ENCODE results near the gene BUD13. TPM values are rescaled to one million over a fixed set of nuclear protein-coding genes. Genes with fewer than 3 reads are reported as not detected.

The BUD13 gene
- total and polyA plus RNA-seq, 9 of the 15 experiments (the other 6 are each of a cell fraction or from before 2014, with no cell fraction given): 9.5 to 34.1 (median 27.1) TPM

- TF ChIP-seq SMAD1 (IDR thresholded peaks at IDR 0.05; ENCODE audit: low read depth, low read length, partially characterized antibody) (no peak), GABPB2 (CRISPR knock-in tag; conservative IDR thresholded peaks at IDR 0.05) (no peak), HOXB6 (CRISPR knock-in tag; IDR thresholded peaks at IDR 0.05; ENCODE audit: borderline replicate concordance) (no peak)
- ChIA-PET POLR2A (interaction anchor here (0.6 kb wide), 1 partner anchor 477 kb away, joined by 3 read pairs; no protein-coding TSS in a partner anchor), CTCF (ENCODE audit: low intra/inter-chr PET ratio) (interaction anchor here (0.6 kb wide), 1 partner anchor 448 kb away, joined by 3 read pairs; no protein-coding TSS in a partner anchor)
- no peak for FAIRE-seq
- intact Hi-C loops (cut with micrococcal nuclease) (no loop called here), in situ Hi-C loops (cut with MboI) (no loop called here)
- DNase-seq (ENCODE audit: extremely low read depth in 1 of 4, low spot score in 3 of 4): no peak
- Histone ChIP-seq H3K9me1 (ENCODE audit: control insufficient read depth, insufficient read depth, low read length) (no peaks in the 10 kb centered on the region), H3K4me2 (ENCODE audit: insufficient read depth, low read length) (no peak overlapping the region), H3K27ac (ENCODE audit: extremely low read depth, low read depth, low read length) (no peak overlapping the region), H3K27me3 (ENCODE audit: control insufficient read depth in 2 of 2, insufficient read depth in 2 of 2, low read length in 2 of 2) (no peaks in the 10 kb centered on the region), H3K9me3 (replicated peaks; ENCODE audit: control insufficient read depth, insufficient read depth, low read depth, low read length) (no peaks in the 10 kb centered on the region), H2AFZ (ENCODE audit: low read depth, low read length) (no peak overlapping the region), H3K36me3 (ENCODE audit: control insufficient read depth, insufficient read depth, low read length) (no peaks in the 10 kb centered on the region), H3K9ac (ENCODE audit: insufficient read depth in 1 of 2, low read depth in 2 of 2, low read length in 2 of 2) (no peak overlapping the region), H3K79me2 (ENCODE audit: control insufficient read depth, insufficient read depth, low read length) (no peaks in the 10 kb centered on the region), H3K4me3 (no peak overlapping the region), H4K20me1 (replicated peaks; ENCODE audit: control insufficient read depth, insufficient read depth, low read length) (0 out of 2 replicates have a peak, but pooled peaks cover 4% of the 10 kb centered on the region), H3K4me1 (replicated peaks in 1 of 2; ENCODE audit: control insufficient read depth in 2 of 2, insufficient read depth in 2 of 2, low read length in 2 of 2) (no peaks in the 10 kb centered on the region)
- WGBS (ENCODE audit: insufficient coverage, low coverage, missing lambda C conversion rate): 50% methylated on average over 4 of the region's 4 CpGs
- ATAC-seq: no peak
- no TSS peak for BruUV-seq (replicated peaks)
Observed at GRCh38 chr11:116740741-116741140, 32.0 kb downstream of the BUD13 start.

DNA sequence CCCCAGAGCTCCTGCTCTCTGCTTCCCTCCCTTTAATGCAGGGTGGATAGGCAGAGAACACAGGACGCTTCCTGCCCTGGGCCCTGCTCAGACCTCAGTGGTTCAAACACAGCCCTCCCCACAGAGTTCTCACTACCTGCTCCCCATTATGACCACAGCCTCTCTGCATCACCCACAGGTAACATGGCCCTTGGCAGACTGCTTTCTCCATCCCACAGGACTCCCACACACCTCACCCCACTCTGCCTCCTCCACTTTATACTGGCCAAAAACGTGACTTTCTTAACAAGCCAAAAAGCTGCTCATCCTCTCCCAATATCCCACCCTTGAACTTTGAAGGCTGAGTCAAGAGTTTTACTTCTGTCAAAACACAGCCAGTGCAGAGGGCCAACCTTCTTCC lies 33.8 kb downstream of the BUD13 start:
- no peak overlapping the region for H3K9ac ChIP-seq (ENCODE audit: insufficient read depth in 1 of 2, low read depth in 2 of 2, low read length in 2 of 2)
- intact Hi-C loops (cut with micrococcal nuclease): loop anchor here (10.0 kb wide), 1 partner anchor 96 kb away; the partner anchor contains the start of gene APOA1
- H2AFZ ChIP-seq (ENCODE audit: low read depth, low read length): no peak overlapping the region
- H3K9me3 ChIP-seq (replicated peaks; ENCODE audit: control insufficient read depth, insufficient read depth, low read depth, low read length): no peaks in the 10 kb centered on the region
- no TSS peak for BruUV-seq (replicated peaks)
- no peaks in the 10 kb centered on the region for H3K4me1 ChIP-seq (replicated peaks in 1 of 2; ENCODE audit: control insufficient read depth in 2 of 2, insufficient read depth in 2 of 2, low read length in 2 of 2)
- in situ Hi-C loops (cut with MboI): loop anchor here (10.0 kb wide), 1 partner anchor 366 kb away; no protein-coding TSS in a partner anchor
- DNase-seq (ENCODE audit: extremely low read depth in 1 of 4, low spot score in 3 of 4) (no peak), FAIRE-seq (no peak), ATAC-seq (no peak)
- no peak overlapping the region for H3K4me2 ChIP-seq (ENCODE audit: insufficient read depth, low read length)
- 0 out of 2 replicates have a peak, but pooled peaks cover 4% of the 10 kb centered on the region for H4K20me1 ChIP-seq (replicated peaks; ENCODE audit: control insufficient read depth, insufficient read depth, low read length)
- H3K27me3 ChIP-seq (ENCODE audit: control insufficient read depth in 2 of 2, insufficient read depth in 2 of 2, low read length in 2 of 2): no peaks in the 10 kb centered on the region
- H3K27ac ChIP-seq (ENCODE audit: extremely low read depth, low read depth, low read length): no peak overlapping the region
- no peaks in the 10 kb centered on the region for H3K36me3 ChIP-seq (ENCODE audit: control insufficient read depth, insufficient read depth, low read length)
- no peak overlapping the region for H3K4me3 ChIP-seq
- ChIA-PET CTCF (ENCODE audit: low intra/inter-chr PET ratio) (no interaction called here), POLR2A (interaction anchor here (0.8 to 1.9 kb wide), 3 partner anchors 8 to 13 kb away, joined by 5 to 7 read pairs (median 6); no protein-coding TSS in a partner anchor)
- H3K9me1 ChIP-seq (ENCODE audit: control insufficient read depth, insufficient read depth, low read length): no peaks in the 10 kb centered on the region
- WGBS (ENCODE audit: insufficient coverage, low coverage, missing lambda C conversion rate): 31% methylated on average over 2 of the region's 2 CpGs
- no peaks in the 10 kb centered on the region for H3K79me2 ChIP-seq (ENCODE audit: control insufficient read depth, insufficient read depth, low read length)
- TF ChIP-seq, protein P1, sequence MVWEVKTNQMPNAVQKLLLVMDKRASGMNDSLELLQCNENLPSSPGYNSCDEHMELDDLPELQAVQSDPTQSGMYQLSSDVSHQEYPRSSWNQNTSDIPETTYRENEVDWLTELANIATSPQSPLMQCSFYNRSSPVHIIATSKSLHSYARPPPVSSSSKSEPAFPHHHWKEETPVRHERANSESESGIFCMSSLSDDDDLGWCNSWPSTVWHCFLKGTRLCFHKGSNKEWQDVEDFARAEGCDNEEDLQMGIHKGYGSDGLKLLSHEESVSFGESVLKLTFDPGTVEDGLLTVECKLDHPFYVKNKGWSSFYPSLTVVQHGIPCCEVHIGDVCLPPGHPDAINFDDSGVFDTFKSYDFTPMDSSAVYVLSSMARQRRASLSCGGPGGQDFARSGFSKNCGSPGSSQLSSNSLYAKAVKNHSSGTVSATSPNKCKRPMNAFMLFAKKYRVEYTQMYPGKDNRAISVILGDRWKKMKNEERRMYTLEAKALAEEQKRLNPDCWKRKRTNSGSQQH (CRISPR knock-in tag; IDR thresholded peaks at IDR 0.05): no peak
- TF ChIP-seq SMAD3 (CRISPR knock-in tag; conservative IDR thresholded peaks at IDR 0.05): no peak
- no peak for TF ChIP-seq KLF6 (CRISPR knock-in tag; IDR thresholded peaks at IDR 0.05; ENCODE audit: borderline replicate concordance)
- TF ChIP-seq DIDO1 (tag; IDR thresholded peaks at IDR 0.05; ENCODE audit: low read depth): no peak
- TF ChIP-seq, protein P2, sequence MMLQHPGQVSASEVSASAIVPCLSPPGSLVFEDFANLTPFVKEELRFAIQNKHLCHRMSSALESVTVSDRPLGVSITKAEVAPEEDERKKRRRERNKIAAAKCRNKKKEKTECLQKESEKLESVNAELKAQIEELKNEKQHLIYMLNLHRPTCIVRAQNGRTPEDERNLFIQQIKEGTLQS (IDR thresholded peaks at IDR 0.05): no peak
- TF ChIP-seq, protein P2 (CRISPR knock-in tag; conservative IDR thresholded peaks at IDR 0.05): no peak
- no peak for TF ChIP-seq ATF7 (IDR thresholded peaks at IDR 0.05)
- TF ChIP-seq, protein P3, sequence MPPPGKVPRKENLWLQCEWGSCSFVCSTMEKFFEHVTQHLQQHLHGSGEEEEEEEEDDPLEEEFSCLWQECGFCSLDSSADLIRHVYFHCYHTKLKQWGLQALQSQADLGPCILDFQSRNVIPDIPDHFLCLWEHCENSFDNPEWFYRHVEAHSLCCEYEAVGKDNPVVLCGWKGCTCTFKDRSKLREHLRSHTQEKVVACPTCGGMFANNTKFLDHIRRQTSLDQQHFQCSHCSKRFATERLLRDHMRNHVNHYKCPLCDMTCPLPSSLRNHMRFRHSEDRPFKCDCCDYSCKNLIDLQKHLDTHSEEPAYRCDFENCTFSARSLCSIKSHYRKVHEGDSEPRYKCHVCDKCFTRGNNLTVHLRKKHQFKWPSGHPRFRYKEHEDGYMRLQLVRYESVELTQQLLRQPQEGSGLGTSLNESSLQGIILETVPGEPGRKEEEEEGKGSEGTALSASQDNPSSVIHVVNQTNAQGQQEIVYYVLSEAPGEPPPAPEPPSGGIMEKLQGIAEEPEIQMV (tag; conservative IDR thresholded peaks at IDR 0.05; ENCODE audit: low read depth): no peak
- TF ChIP-seq POLR2G (IDR thresholded peaks at IDR 0.05; ENCODE audit: low read depth, low read length): no peak
